BE2C (cell line): ENCODE results near the gene COL28A1.
"Not testable (repeated sequence)": the region's sequence is repeated elsewhere in the genome, so short reads cannot be mapped to it uniquely, and the experiment has no call there.

Source experiments
- DNase-seq: peaks from one replicate; pipeline ENCODE4 v3.0.0-alpha.2; 2020
- H3K27me3 ChIP-seq: fragments of 250-450 bp; sonication (Bioruptor Pico); 2 replicates; pipeline ENCODE4 v1.5.1; 2020; ENCODE audit warnings: mild to moderate bottlenecking
- H3K36me3 ChIP-seq: fragments of 250-450 bp; sonication (Bioruptor Pico); 2 replicates; pipeline ENCODE4 v1.5.1; 2020; ENCODE audit warnings: mild to moderate bottlenecking
- H3K4me1 ChIP-seq: fragments of 250-450 bp; sonication (Bioruptor Pico); 2 replicates; pipeline ENCODE4 v1.5.1; 2020
- H3K4me3 ChIP-seq: 2 replicates; pipeline ENCODE4 v1.5.1; 2011; ENCODE audit warnings: low read depth, low read length
- H3K9me3 ChIP-seq: fragments of 250-450 bp; sonication (Bioruptor Pico); 2 replicates; pipeline ENCODE4 v1.5.1; 2020
- TF ChIP-seq, protein P1 (sequence below): IDR thresholded peaks from 2 replicates; pipeline ENCODE4 v1.5.1; 2012; ENCODE audit warnings: mild to moderate bottlenecking, low read depth, low read length

Gene COL28A1

DNA sequence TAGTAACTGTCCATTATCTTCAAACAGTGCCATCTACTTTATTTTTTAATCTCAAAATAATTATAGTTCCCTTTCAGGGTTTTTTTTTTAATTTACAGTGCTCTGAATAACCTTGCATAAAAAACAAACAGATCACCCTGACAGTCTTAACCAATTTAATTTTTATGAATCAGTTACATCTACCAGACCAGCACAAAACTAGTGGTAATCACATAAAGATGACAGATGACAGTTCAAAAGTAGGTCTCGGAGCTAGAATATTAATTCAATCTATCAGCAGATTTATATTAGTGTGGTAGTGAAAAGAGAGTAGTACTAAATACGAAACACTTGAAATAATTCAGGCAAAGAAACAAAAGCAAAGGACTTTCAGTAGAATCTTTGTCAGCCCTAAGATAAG, 53.9 kb downstream of the COL28A1 start:
- TF ChIP-seq, protein P1, sequence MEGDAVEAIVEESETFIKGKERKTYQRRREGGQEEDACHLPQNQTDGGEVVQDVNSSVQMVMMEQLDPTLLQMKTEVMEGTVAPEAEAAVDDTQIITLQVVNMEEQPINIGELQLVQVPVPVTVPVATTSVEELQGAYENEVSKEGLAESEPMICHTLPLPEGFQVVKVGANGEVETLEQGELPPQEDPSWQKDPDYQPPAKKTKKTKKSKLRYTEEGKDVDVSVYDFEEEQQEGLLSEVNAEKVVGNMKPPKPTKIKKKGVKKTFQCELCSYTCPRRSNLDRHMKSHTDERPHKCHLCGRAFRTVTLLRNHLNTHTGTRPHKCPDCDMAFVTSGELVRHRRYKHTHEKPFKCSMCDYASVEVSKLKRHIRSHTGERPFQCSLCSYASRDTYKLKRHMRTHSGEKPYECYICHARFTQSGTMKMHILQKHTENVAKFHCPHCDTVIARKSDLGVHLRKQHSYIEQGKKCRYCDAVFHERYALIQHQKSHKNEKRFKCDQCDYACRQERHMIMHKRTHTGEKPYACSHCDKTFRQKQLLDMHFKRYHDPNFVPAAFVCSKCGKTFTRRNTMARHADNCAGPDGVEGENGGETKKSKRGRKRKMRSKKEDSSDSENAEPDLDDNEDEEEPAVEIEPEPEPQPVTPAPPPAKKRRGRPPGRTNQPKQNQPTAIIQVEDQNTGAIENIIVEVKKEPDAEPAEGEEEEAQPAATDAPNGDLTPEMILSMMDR: no peak
- H3K9me3 ChIP-seq: no peaks in the 10 kb centered on the region; the same call in 1 of the 2 replicates
- no peaks in the 10 kb centered on the region; the same call in 1 of the 2 replicates for H3K27me3 ChIP-seq
- H3K36me3 ChIP-seq: no peaks in the 10 kb centered on the region
- H3K4me3 ChIP-seq: no peak overlapping the region
- H3K4me1 ChIP-seq: no peaks in the 10 kb centered on the region
- DNase-seq: no peak

DNA sequence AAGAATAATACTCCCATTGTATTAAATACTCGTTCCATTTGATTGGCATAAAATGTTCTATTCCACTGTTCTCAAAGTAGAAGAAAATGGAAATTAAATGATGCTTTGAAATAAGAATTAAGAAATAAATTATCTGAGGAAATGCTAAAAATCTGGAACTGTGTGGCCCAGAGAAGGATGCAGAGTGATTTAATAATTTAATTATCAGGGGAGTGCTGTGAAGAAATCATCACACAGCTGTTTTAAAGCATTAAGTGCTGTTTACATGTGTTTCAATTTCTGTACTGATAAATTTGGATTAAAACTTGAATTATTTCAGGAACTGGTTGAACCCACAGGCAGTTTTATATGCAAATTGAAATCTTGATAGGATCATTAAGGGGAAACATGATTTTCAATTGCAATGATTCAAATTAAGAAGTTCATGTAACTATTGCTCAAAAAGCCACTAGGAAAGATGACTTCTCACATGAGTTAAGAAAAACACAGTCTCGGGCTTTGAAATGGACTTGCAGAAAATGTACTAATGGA, 56.3 kb downstream of the COL28A1 start:
- no peak for DNase-seq
- TF ChIP-seq, protein P1: no peak
- Histone ChIP-seq H3K27me3 (no peaks in the 10 kb centered on the region), H3K9me3 (no peaks in the 10 kb centered on the region; the same call in 1 of the 2 replicates), H3K4me3 (no peak overlapping the region), H3K4me1 (no peaks in the 10 kb centered on the region), H3K36me3 (no peaks in the 10 kb centered on the region)

DNA sequence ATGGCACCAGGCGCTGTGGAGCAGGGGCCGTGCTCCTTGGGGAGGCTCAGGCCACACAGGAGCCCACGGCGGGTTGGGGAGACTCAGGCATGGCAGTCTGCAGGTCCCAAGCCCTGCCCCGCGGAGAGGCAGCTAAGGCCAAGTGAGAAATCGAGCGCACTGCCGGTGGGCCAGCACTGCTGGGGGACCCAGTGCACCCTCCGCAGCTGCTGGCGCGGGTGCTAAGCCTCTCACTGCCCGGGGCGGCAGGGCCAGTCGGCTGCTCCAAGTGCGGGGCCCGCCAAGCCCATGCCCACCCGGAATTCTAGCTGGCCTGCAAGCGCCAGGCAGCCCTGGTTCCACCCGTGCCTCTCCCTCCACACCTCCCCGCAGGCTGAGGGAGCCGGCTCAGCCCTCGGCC, 57.1 kb downstream of the COL28A1 start:
- H3K4me1 ChIP-seq: no peaks in the 10 kb centered on the region
- H3K9me3 ChIP-seq: no peaks in the 10 kb centered on the region; the same call in 1 of the 2 replicates
- no peak for DNase-seq
- TF ChIP-seq, protein P1: no peak
- no peak overlapping the region for H3K4me3 ChIP-seq
- no peaks in the 10 kb centered on the region for H3K36me3 ChIP-seq
- no peaks in the 10 kb centered on the region for H3K27me3 ChIP-seq

DNA sequence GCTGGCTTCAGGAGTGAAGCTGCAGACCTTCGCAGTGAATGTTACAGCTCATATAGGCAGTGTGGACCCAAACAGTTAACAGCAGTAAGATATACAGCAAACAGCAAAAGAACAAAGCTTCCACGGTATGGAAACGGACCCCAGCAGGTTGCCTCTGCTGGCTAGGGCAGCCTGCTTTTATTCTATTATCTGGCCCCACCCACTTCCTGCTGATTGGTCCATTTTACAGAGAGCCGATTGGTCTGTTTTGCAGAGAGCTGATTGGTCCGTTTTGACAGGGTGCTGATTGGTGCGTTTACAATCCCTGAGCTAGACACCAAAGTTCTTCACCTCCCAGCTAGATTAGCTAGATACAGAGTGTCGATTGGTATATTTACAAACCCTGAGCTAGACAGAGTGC, 58.0 kb downstream of the COL28A1 start:
- not testable (repeated sequence) for H3K4me1 ChIP-seq, H3K9me3 ChIP-seq, DNase-seq, H3K27me3 ChIP-seq, H3K36me3 ChIP-seq, H3K4me3 ChIP-seq

DNA sequence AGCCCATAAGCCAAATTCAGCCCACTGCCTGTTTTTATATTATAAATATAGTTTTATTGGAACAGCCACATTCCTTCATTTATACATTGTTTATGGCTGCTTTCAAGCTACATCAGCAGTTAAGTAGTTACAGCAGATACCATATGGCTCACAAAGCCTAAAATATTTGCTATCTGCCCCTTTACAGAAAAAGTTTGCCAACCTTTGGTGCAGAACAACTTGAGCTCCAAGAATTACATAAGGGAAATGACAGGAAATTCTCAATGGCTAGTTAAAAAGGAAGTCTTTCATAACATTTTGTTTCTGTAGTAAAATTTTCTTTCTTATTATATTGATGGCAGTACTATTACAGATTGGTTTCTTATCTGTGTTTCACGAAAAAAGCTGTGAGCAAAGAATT, 59.3 kb downstream of the COL28A1 start:
- no peaks in the 10 kb centered on the region; the same call in 1 of the 2 replicates for H3K9me3 ChIP-seq
- DNase-seq: no peak

DNA sequence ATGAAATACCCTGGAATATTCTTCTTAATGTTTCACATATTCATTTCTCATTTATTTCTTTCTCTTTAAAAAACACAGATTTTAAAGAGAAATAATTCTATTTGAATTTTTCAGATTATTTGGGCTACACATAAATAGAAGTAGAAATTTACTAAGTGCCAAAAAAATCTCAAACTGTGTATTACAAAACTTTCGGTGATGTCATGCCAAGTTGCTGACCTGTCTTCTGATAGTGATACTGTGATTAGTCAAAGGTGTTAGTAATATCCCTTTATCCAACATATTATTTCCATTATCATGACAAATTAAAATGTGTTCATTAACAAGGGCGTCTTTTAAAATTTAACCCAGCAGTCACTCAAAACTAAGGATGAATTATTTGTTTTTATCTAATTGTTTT, 60.1 kb downstream of the COL28A1 start:
- no peaks in the 10 kb centered on the region; the same call in 1 of the 2 replicates for H3K9me3 ChIP-seq
- TF ChIP-seq, protein P1: no peak
- no peaks in the 10 kb centered on the region for H3K36me3 ChIP-seq
- no peaks in the 10 kb centered on the region for H3K4me1 ChIP-seq
- H3K27me3 ChIP-seq: no peaks in the 10 kb centered on the region
- H3K4me3 ChIP-seq: no peak overlapping the region
- DNase-seq: no peak

More for the DNA sequence above, 59.3 kb downstream of the COL28A1 start:
- H3K4me1 ChIP-seq: no peaks in the 10 kb centered on the region
- H3K4me3 ChIP-seq: no peak overlapping the region
- H3K27me3 ChIP-seq: no peaks in the 10 kb centered on the region
- no peaks in the 10 kb centered on the region for H3K36me3 ChIP-seq
- TF ChIP-seq, protein P1: no peak
